ENCODE measurements around the gene ZC3H7A.

The ZC3H7A gene

DNA sequence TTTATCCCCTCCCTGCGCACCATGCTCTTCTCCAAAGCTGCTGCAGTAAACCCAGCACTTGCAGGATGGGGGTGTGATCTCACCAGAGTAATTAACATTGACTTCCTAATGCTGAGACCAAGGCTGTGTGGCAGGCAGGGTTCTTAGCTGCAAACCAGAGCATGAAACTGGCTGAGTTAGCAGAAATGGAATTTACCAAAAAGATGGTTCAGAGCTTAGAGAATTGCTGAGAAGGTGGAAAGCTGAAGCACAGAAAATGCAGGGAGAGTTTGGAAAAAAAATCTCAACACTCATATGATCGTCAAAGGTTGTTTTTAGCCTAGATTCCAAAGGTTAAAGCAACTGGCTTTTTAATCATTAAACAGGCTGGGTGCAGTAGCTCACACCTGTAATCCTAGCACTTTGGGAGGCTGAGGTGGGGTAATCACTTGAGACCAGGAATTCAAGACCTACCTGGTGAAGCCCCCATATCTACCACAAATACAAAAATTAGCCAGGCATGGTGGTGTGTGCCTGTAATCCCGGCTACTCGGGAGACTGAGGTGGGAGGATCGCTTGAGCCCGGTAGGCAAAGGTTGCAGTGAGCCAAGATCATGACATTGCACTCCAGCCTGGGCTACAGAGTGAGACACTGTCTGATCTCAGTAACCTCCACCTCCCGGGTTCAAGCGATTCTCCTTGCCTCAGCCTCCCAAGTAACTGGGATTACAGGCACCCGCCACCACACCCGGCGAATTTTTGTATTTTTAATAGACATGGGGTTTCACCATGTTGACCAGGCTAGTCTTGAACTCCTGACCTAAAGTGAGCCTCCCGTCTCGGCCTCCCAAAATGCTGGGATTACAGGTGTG, 48.4 kb downstream of the ZC3H7A start:
- Histone ChIP-seq H3K4me1 (ENCODE audit: control extremely low read depth in 1 of 4, control insufficient read depth in 4 of 4, insufficient read depth in 4 of 4, low read length in 3 of 4) (peaks cover 0 to 7% (median 2%) of the 10 kb centered on the region in 4 experiments), H3K9me3 (ENCODE audit: control extremely low read depth in 1 of 5, control insufficient read depth in 4 of 5, insufficient read depth in 2 of 5, low read depth in 1 of 5, low read length in 4 of 5) (no peaks in the 10 kb centered on the region), H3K4me3 (ENCODE audit: control insufficient read depth in 1 of 7, extremely low read depth in 1 of 7, insufficient read depth in 4 of 7, low read depth in 2 of 7, low read length in 6 of 7) (no peak overlapping the region), H3K27ac (ENCODE audit: insufficient read depth in 1 of 2, low read depth in 1 of 2, low read length in 2 of 2, poor library complexity in 1 of 2, severe bottlenecking in 2 of 2) (no peak overlapping the region), H3K36me3 (ENCODE audit: control insufficient read depth in 4 of 4, insufficient read depth in 4 of 4, low read length in 3 of 4) (peaks cover 17 to 41% (median 30%) of the 10 kb centered on the region in 4 experiments), H3K27me3 (replicated peaks in 2 of 5; ENCODE audit: control insufficient read depth in 4 of 5, insufficient read depth in 5 of 5, low read length in 4 of 5) (no peaks in the 10 kb centered on the region)
- ChIA-PET POLR2A (no interaction called here), CTCF (no interaction called here)
- WGBS (ENCODE audit: insufficient coverage) = 98% methylated on average over 13 of the region's 13 CpGs
- DNase-seq = no peak

DNA sequence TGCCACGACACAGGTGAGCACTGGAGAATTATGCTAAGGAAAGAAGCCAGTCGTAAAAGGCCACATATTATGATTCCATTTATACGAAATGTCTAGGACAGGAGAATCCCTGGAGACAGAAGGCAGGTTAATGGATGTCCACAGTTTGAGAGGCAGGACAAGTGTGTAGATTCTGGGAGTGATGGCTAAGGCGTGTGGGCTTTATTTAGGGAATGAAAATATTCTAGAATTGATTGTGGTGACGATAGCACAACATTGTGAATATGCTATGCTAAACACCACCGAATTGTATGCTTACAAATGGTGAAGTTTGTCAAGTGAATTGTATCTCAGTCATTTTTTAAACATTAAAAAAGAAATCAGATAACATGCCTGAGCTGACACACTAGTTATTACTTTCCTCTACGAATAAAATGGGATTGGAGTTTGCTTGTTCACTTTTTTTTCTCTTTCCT, 49.1 kb downstream of the ZC3H7A start:
- H3K9me3 ChIP-seq (ENCODE audit: control extremely low read depth in 1 of 5, control insufficient read depth in 4 of 5, insufficient read depth in 2 of 5, low read depth in 1 of 5, low read length in 4 of 5) = no peaks in the 10 kb centered on the region
- no peak overlapping the region for H3K4me3 ChIP-seq (ENCODE audit: control insufficient read depth in 1 of 7, extremely low read depth in 1 of 7, insufficient read depth in 4 of 7, low read depth in 2 of 7, low read length in 6 of 7)
- no peaks in the 10 kb centered on the region for H3K27me3 ChIP-seq (replicated peaks in 2 of 5; ENCODE audit: control insufficient read depth in 4 of 5, insufficient read depth in 5 of 5, low read length in 4 of 5)
- WGBS (ENCODE audit: insufficient coverage) = 100% methylated on average over 5 of the region's 7 CpGs
- ChIA-PET POLR2A (no interaction called here), CTCF (no interaction called here)
- H3K4me1 ChIP-seq (ENCODE audit: control extremely low read depth in 1 of 4, control insufficient read depth in 4 of 4, insufficient read depth in 4 of 4, low read length in 3 of 4) = peaks cover 0 to 14% (median 6%) of the 10 kb centered on the region in 4 experiments
- no peak overlapping the region for H3K27ac ChIP-seq (ENCODE audit: insufficient read depth in 1 of 2, low read depth in 1 of 2, low read length in 2 of 2, poor library complexity in 1 of 2, severe bottlenecking in 2 of 2)
- no peak for DNase-seq
- peaks cover 14 to 34% (median 24%) of the 10 kb centered on the region in 4 experiments for H3K36me3 ChIP-seq (ENCODE audit: control insufficient read depth in 4 of 4, insufficient read depth in 4 of 4, low read length in 3 of 4)

DNA sequence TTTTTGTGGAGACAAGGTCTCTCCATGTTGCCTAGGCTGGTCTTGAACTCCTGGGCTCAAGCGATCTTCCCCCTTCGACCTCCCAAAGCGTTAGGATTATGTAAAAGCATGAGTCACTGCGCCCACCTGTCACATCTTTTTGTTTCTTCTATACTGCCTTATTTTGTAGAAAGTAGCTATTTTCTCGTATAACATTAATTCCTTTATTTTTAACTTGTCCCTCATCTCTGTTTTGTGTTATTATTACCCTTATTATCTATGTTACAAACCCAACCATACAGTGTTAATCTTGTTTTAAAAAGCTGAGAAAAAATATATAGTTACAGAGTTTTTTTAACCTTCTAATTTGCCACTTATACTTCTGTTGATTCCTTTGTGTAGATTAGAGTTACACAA, 53.0 kb downstream of the ZC3H7A start:
- DNase-seq = no peak
- Histone ChIP-seq H3K4me1 (ENCODE audit: control extremely low read depth in 1 of 4, control insufficient read depth in 4 of 4, insufficient read depth in 4 of 4, low read length in 3 of 4) (peaks cover 9 to 32% (median 23%) of the 10 kb centered on the region in 4 experiments), H3K27me3 (replicated peaks in 2 of 5; ENCODE audit: control insufficient read depth in 4 of 5, insufficient read depth in 5 of 5, low read length in 4 of 5) (no peaks in the 10 kb centered on the region), H3K9me3 (ENCODE audit: control extremely low read depth in 1 of 5, control insufficient read depth in 4 of 5, insufficient read depth in 2 of 5, low read depth in 1 of 5, low read length in 4 of 5) (no peaks in the 10 kb centered on the region), H3K36me3 (ENCODE audit: control insufficient read depth in 4 of 4, insufficient read depth in 4 of 4, low read length in 3 of 4) (peaks cover 0 to 5% (median 3%) of the 10 kb centered on the region in 4 experiments), H3K27ac (ENCODE audit: insufficient read depth in 1 of 2, low read depth in 1 of 2, low read length in 2 of 2, poor library complexity in 1 of 2, severe bottlenecking in 2 of 2) (no peak overlapping the region), H3K4me3 (ENCODE audit: control insufficient read depth in 1 of 7, extremely low read depth in 1 of 7, insufficient read depth in 4 of 7, low read depth in 2 of 7, low read length in 6 of 7) (peak overlapping the region in 1 of 7 experiments; percentile 96)
- ChIA-PET POLR2A (interaction anchor here (0.6 to 0.9 kb wide), 2 partner anchors 9 to 34 kb away, joined by 3 read pairs; no protein-coding TSS in a partner anchor), CTCF (interaction anchor here (0.6 to 1.7 kb wide), 4 partner anchors 9 to 27 kb away, joined by 3 to 6 read pairs (median 4); no protein-coding TSS in a partner anchor)
- 95% methylated on average over 3 of the region's 5 CpGs for WGBS (ENCODE audit: insufficient coverage)

DNA sequence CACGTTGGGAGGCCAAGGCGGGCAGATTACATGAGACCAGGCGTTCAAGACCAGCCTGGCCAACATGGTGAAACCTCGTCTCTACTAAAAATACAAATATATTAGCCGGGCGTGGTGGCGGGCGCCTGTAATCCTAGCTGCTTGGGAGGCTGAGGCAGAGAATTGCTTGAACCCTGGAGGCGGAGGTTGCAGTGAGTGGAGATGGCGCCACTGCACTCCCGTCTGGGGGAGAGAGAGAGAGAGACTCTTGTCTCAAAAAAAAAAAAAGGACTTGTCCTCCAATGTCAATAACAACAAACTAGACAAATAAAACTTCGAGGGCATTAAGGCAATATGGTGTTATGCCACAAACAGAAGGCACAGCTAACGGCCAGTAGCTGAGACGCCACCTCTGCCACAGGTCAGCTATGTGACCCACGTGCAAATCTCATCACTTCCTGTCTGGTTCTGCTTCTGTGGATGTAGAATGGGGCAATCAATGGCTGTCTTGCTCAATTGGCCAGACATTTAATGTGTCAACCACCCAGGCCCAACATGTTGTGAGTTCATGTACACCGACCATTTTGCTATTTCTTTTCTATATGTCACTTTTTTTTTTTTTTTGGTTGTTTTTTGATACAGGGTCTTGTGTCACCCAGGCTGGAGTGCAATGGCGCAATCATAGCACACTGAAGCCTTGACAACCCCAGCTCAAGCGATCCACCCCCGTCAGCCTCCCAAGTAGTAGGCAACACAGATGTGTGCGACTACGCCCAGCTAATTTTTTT, 53.6 kb downstream of the ZC3H7A start:
- Histone ChIP-seq H3K27me3 (replicated peaks in 2 of 5; ENCODE audit: control insufficient read depth in 4 of 5, insufficient read depth in 5 of 5, low read length in 4 of 5) (no peaks in the 10 kb centered on the region), H3K36me3 (ENCODE audit: control insufficient read depth in 4 of 4, insufficient read depth in 4 of 4, low read length in 3 of 4) (peaks cover 0 to 5% (median under 1%) of the 10 kb centered on the region in 4 experiments), H3K9me3 (ENCODE audit: control extremely low read depth in 1 of 5, control insufficient read depth in 4 of 5, insufficient read depth in 2 of 5, low read depth in 1 of 5, low read length in 4 of 5) (no peaks in the 10 kb centered on the region), H3K4me1 (ENCODE audit: control extremely low read depth in 1 of 4, control insufficient read depth in 4 of 4, insufficient read depth in 4 of 4, low read length in 3 of 4) (peaks cover 9 to 32% (median 23%) of the 10 kb centered on the region in 4 experiments), H3K4me3 (ENCODE audit: control insufficient read depth in 1 of 7, extremely low read depth in 1 of 7, insufficient read depth in 4 of 7, low read depth in 2 of 7, low read length in 6 of 7) (peak overlapping the region; percentile 67 to 96 (median 89)), H3K27ac (ENCODE audit: insufficient read depth in 1 of 2, low read depth in 1 of 2, low read length in 2 of 2, poor library complexity in 1 of 2, severe bottlenecking in 2 of 2) (peak overlapping the region; percentile 72 to 91)
- CTCF ChIA-PET = interaction anchor here (0.6 to 1.7 kb wide), 5 partner anchors 10 to 28 kb away, joined by 3 to 6 read pairs (median 4); no protein-coding TSS in a partner anchor
- 69% methylated on average over 5 of the region's 21 CpGs for WGBS (ENCODE audit: insufficient coverage)
- POLR2A ChIA-PET = interaction anchor here (0.5 to 1.2 kb wide), 9 partner anchors 10 to 55 kb away, joined by 3 to 4 read pairs (median 3); no protein-coding TSS in a partner anchor
- DNase-seq = peak in 2 of 3 donors; percentile 62 to 64

GRCh38 chr16:11742536-11743307, 54.3 kb downstream of the ZC3H7A start, which contains the start of gene TXNDC11:
TSS of gene TXNDC11 (minus strand) at chr16:11742857. CDS start at chr16:11742730, 127 bp downstream.
- peaks cover 9 to 32% (median 24%) of the 10 kb centered on the region in 4 experiments for H3K4me1 ChIP-seq (ENCODE audit: control extremely low read depth in 1 of 4, control insufficient read depth in 4 of 4, insufficient read depth in 4 of 4, low read length in 3 of 4)
- CTCF ChIA-PET = interaction anchor here (0.6 to 1.7 kb wide), 5 partner anchors 8 to 55 kb away, joined by 3 to 7 read pairs (median 4); partner anchors contain the start of gene ZC3H7A

DNA sequence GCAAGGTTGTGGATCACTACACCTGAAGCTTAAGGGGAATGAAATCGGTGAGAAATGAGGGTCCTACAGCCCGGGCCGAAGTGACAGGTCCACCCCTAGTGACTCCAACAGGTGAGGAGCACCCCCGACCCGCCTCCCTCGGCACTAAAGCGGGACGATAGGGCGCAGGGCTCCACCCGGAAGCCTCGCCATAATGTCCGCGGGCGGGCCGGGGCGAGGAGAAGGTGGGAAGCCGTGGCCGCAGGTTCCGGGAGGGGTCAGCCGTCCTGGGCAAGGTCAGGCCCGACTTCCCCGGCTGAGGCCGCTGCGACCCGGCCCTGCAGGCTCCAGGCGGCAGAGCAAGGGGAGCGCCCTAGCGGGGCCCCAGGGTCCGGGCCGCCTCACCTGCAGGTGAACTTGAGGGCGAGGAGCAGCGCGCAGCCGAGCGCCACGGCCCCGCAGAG, 54.9 kb downstream of the ZC3H7A start:
- POLR2A ChIA-PET = interaction anchor here (0.6 to 1.3 kb wide), 7 partner anchors 13 to 1356 kb away, joined by 3 to 9 read pairs (median 3); partner anchors contain the start of genes ATF7IP2, RSL1D1 and ZC3H7A
- Histone ChIP-seq H3K27me3 (replicated peaks in 2 of 5; ENCODE audit: control insufficient read depth in 4 of 5, insufficient read depth in 5 of 5, low read length in 4 of 5) (no peaks in the 10 kb centered on the region), H3K9me3 (ENCODE audit: control extremely low read depth in 1 of 5, control insufficient read depth in 4 of 5, insufficient read depth in 2 of 5, low read depth in 1 of 5, low read length in 4 of 5) (no peaks in the 10 kb centered on the region), H3K4me1 (ENCODE audit: control extremely low read depth in 1 of 4, control insufficient read depth in 4 of 4, insufficient read depth in 4 of 4, low read length in 3 of 4) (peaks cover 9 to 32% (median 24%) of the 10 kb centered on the region in 4 experiments), H3K36me3 (ENCODE audit: control insufficient read depth in 4 of 4, insufficient read depth in 4 of 4, low read length in 3 of 4) (peaks cover 0 to 2% (median 0%) of the 10 kb centered on the region in 4 experiments), H3K4me3 (ENCODE audit: control insufficient read depth in 1 of 7, extremely low read depth in 1 of 7, insufficient read depth in 4 of 7, low read depth in 2 of 7, low read length in 6 of 7) (peak overlapping the region; percentile 85 to 96 (median 90)), H3K27ac (ENCODE audit: insufficient read depth in 1 of 2, low read depth in 1 of 2, low read length in 2 of 2, poor library complexity in 1 of 2, severe bottlenecking in 2 of 2) (peak overlapping the region; percentile 84 to 91)
- 0% methylated on average over 20 of the region's 37 CpGs for WGBS (ENCODE audit: insufficient coverage)
- DNase-seq = no peak
- CTCF ChIA-PET = interaction anchor here (0.6 to 1.6 kb wide), 3 partner anchors 9 to 56 kb away, joined by 3 to 7 read pairs (median 4); partner anchors contain the start of gene ZC3H7A

More at GRCh38 chr16:11742536-11743307, 54.3 kb downstream of the ZC3H7A start, which contains the start of gene TXNDC11:
- Histone ChIP-seq H3K36me3 (ENCODE audit: control insufficient read depth in 4 of 4, insufficient read depth in 4 of 4, low read length in 3 of 4) (peaks cover 0 to 2% (median 0%) of the 10 kb centered on the region in 4 experiments), H3K27ac (ENCODE audit: insufficient read depth in 1 of 2, low read depth in 1 of 2, low read length in 2 of 2, poor library complexity in 1 of 2, severe bottlenecking in 2 of 2) (peak within 1 kb of the TSS; percentile 84 to 91), H3K4me3 (ENCODE audit: control insufficient read depth in 1 of 7, extremely low read depth in 1 of 7, insufficient read depth in 4 of 7, low read depth in 2 of 7, low read length in 6 of 7) (peak within 1 kb of the TSS; percentile 85 to 96 (median 90)), H3K27me3 (replicated peaks in 2 of 5; ENCODE audit: control insufficient read depth in 4 of 5, insufficient read depth in 5 of 5, low read length in 4 of 5) (no peaks in the 10 kb centered on the region), H3K9me3 (ENCODE audit: control extremely low read depth in 1 of 5, control insufficient read depth in 4 of 5, insufficient read depth in 2 of 5, low read depth in 1 of 5, low read length in 4 of 5) (no peaks in the 10 kb centered on the region)
- POLR2A ChIA-PET = interaction anchor here (0.5 to 1.3 kb wide), 10 partner anchors 14 to 109 kb away, joined by 3 to 9 read pairs (median 3); partner anchors contain the start of genes RSL1D1 and ZC3H7A
- 0% methylated on average over 64 of the region's 96 CpGs for WGBS (ENCODE audit: insufficient coverage)
- DNase-seq = peak; percentile 98 to 99 (median 99)

Measured in common myeloid progenitor, CD34-positive (primary cell).